GM12864 (cell line): ENCODE data around the gene GNAL.

ENCODE experiments used
- DNase-seq: peaks from one replicate; pipeline ENCODE4 v3.0.0-alpha.2; 2011; ENCODE audit warnings: low read depth
- H3K4me3 ChIP-seq: 2 replicates; pipeline ENCODE4 v1.5.1; 2011; ENCODE audit warnings: mild to moderate bottlenecking, low read depth, low read length, control low read depth
- TF ChIP-seq, protein P1 (sequence below): IDR thresholded peaks from 2 replicates; pipeline ENCODE4 v1.5.1; 2011; ENCODE audit warnings: low read depth, mild to moderate bottlenecking, moderate library complexity, low read length, control low read depth, inconsistent platforms; ENCODE audit errors: missing control alignments

GNAL gene

DNA sequence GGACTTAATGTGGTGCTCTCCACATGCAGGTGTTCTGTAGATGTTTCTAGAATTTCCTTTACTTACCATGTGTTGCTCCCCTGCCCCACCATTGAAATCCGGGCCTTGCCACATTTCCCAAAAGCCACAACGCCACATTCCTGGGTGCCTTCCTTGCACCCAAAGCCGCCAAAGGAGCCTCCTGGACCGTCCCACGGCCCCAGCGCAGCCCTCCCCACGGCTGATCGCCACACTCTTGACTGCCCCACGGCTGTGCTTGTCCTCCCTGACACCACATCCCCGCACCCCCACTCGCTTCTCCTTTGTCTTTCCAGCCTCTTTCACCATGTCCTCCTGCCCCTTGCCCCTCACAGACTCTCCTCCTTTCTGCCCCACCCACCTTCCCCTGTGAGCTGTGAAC is 121.9 kb downstream of the GNAL start:
- TF ChIP-seq, protein P1, sequence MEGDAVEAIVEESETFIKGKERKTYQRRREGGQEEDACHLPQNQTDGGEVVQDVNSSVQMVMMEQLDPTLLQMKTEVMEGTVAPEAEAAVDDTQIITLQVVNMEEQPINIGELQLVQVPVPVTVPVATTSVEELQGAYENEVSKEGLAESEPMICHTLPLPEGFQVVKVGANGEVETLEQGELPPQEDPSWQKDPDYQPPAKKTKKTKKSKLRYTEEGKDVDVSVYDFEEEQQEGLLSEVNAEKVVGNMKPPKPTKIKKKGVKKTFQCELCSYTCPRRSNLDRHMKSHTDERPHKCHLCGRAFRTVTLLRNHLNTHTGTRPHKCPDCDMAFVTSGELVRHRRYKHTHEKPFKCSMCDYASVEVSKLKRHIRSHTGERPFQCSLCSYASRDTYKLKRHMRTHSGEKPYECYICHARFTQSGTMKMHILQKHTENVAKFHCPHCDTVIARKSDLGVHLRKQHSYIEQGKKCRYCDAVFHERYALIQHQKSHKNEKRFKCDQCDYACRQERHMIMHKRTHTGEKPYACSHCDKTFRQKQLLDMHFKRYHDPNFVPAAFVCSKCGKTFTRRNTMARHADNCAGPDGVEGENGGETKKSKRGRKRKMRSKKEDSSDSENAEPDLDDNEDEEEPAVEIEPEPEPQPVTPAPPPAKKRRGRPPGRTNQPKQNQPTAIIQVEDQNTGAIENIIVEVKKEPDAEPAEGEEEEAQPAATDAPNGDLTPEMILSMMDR = no peak
- DNase-seq = no peak
- H3K4me3 ChIP-seq = no peak overlapping the region

- H3K4me3 ChIP-seq = no peak overlapping the region
- no peak for DNase-seq
- TF ChIP-seq, protein P1 = no peak
These were observed 128.2 kb downstream of the GNAL start for GRCh38 chr18:11817229-11817628.

GRCh38 chr18:11818486-11819203 is 129.6 kb downstream of the GNAL start:
- TF ChIP-seq, protein P1 = no peak
- no peak overlapping the region for H3K4me3 ChIP-seq
- no peak for DNase-seq

GRCh38 chr18:11819938-11820337 is 130.9 kb downstream of the GNAL start:
- no peak overlapping the region for H3K4me3 ChIP-seq

DNA sequence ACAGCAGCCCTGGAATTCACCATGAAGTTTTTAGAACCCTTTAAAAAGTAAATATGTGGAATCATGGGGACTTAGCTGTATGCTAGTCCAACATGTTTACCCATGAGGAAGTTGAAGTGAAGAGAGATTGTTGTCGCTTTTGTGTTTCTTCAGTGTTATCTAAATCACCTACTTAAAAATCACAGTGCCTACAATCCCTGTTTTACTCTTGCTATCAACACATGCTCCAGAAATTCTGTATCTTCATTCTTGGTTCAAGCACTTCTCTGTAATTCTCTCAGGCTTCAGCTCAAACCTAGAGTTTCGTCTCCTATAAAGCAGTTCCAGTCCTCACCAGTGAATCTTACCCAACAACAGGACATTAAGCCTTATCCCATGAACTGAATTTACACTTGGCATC is 131.6 kb downstream of the GNAL start:
- TF ChIP-seq, protein P1 = no peak
- DNase-seq = no peak
- no peak overlapping the region for H3K4me3 ChIP-seq

More at GRCh38 chr18:11819938-11820337, 130.9 kb downstream of the GNAL start:
- no peak for DNase-seq
- TF ChIP-seq, protein P1 = no peak

DNA sequence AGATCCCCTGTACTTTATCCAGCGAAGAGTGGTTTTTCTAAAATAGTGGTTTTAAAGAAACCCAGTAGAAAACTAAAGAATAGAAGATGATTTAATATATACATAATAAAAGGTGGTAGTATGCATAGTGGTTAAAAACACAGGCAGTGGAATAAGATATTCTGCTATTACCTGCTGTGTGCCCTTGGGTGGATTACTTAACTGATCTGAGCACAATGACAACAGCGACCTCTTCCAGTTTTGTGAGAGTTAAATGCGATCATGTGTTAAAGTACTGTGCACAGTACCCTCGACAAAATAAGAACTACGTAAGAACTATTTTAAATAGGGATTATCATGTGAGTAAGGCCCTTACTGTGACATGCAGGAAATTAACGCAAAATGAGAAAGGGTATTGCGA is 132.1 kb downstream of the GNAL start:
- TF ChIP-seq, protein P1 = no peak
- no peak for DNase-seq
- no peak overlapping the region for H3K4me3 ChIP-seq

DNA sequence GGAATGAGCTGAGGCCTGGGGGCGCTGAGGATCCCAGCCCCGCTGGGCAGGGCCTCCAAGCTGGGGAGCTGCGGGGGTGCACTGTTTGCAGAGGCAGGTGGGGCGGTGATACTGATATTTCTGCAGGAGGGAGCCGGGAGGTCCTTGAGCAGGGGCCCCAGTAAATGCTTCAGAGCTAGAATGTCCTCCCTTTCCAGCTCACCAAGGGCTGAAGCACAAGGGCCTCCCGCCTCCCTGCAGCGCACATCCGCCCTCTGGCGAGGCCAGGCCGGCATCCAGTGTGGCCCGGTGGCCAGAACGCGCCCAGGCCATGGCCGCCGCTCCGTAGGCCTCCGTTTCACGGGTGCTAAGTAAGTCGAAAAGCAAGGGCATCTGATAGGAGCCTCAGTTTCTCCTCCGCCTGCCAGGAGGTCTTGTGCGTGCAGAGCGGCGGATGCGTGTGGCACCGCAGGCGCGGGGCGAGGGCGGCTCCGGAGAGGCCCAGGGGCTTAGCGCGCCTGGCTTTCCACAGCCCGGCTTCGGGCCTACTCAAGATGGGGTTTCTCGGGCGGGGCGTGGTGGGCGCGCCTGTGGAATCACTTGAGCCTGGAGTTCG is 132.7 kb downstream of the GNAL start:
- no peak for DNase-seq
- no peak overlapping the region for H3K4me3 ChIP-seq
- TF ChIP-seq, protein P1 = no peak
